ENCODE measurements around the gene SH3RF2.

DNA sequence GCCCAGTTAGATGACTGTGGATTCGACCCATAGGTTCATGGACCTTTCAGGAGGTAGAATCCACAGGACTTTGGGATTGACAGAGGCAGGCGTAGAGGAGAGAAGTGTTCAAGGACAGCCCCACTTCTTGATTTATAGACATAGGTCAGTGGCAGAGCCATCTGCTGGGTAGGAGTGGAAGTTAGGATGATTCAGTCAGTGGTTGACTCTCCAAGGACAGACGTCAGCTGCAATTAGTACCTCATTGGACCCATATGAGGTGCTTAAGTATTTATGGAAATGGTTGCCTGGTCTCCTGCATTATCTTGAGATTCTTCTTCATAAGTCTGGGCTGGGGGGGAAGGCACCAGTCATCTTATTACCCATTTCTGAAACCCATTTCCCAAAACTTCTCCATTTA is 70.9 kb downstream of the SH3RF2 start:
- no peak for TF ChIP-seq GATA3 (IDR thresholded peaks at IDR 0.05; ENCODE audit: low read depth, low read length)
- TF ChIP-seq GATA2 (IDR thresholded peaks at IDR 0.05; ENCODE audit: low read depth, low read length): no peak
